ENCODE results near the gene DBNL.

DNA sequence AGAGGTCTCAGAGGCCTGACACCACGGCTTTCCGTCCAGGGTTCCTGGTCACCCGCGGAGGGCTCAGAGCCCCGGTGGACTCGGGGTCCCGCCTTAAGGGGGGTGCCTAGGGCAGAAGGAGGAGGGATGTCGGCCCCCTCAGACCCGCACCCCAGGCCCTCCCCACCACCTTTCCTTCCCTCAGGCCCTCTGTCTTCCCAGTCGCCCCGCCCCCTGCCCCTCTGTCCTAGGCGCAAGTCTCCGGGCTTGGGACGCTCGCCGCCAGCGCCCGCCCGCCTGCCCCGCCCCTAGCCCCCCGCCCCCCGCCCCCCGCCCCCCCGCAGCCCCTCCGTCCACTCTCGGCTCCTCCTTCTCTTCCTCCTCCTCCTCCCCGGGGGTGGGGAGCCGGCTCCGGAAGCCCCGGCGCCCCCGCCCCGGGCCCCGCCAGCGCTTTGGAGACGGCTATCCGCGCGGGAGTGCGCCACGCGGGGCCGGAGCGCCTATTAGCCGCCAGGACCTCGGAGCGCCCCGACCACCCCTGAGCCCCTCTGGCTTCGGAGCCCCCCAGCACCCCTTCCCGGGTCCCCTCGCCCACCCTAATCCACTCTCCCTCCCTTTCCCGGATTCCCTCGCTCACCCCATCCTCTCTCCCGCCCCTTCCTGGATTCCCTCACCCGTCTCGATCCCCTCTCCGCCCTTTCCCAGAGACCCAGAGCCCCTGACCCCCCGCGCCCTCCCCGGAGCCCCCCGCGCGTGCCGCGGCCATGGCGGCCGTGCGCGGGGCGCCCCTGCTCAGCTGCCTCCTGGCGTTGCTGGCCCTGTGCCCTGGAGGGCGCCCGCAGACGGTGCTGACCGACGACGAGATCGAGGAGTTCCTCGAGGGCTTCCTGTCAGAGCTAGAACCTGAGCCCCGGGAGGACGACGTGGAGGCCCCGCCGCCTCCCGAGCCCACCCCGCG is 59.7 kb downstream of the DBNL start, which contains the start of gene AEBP1:
- TF ChIP-seq L3MBTL2 (conservative IDR thresholded peaks at IDR 0.05) (no peak), SP1 (IDR thresholded peaks at IDR 0.05) (no peak), LEF1 (IDR thresholded peaks at IDR 0.05; ENCODE audit: borderline replicate concordance) (no peak), FOXM1 (IDR thresholded peaks at IDR 0.05; ENCODE audit: borderline replicate concordance) (no peak), CTBP1 (IDR thresholded peaks at IDR 0.05; ENCODE audit: borderline replicate concordance) (no peak), FOXA1 (IDR thresholded peaks at IDR 0.05) (no peak), SUZ12 (IDR thresholded peaks at IDR 0.05) (no peak), TARDBP (IDR thresholded peaks at IDR 0.05) (no peak), ELF4 (IDR thresholded peaks at IDR 0.05) (no peak), BHLHE40 (IDR thresholded peaks at IDR 0.05; ENCODE audit: borderline replicate concordance) (no peak), ARNT (IDR thresholded peaks at IDR 0.05) (no peak), ZNF384 (IDR thresholded peaks at IDR 0.05) (no peak), HDGF (IDR thresholded peaks at IDR 0.05; ENCODE audit: borderline replicate concordance) (no peak), FOXK2 (IDR thresholded peaks at IDR 0.05) (no peak)

All from HEK293T (cell line).